HepG2 (cell line): ENCODE measurements around the gene CEP19. TPM values are rescaled to one million over a fixed set of nuclear protein-coding genes. Genes with fewer than 3 reads are reported as not detected.

Experiments
- ATF7 ChIP-seq, 2 experiments: fragments of 450-650 bp in 1 of 2; sonication (generic) in 1 of 2; formaldehyde crosslinking in 1 of 2; IDR thresholded peaks; 2 replicates each; pipeline versions ENCODE4 v1.4.0 to v1.6.1; 2016 to 2020; ENCODE audit warnings: antibody characterized with exemption in 1 of 2, mild to moderate bottlenecking in 1 of 2, missing genetic modification reagents in 1 of 2
- BORCS8-MEF2B ChIP-seq: sonication (generic); formaldehyde crosslinking; IDR thresholded peaks from 2 replicates; pipeline ENCODE4 v1.8.0; 2022; ENCODE audit warnings: mild to moderate bottlenecking, missing genetic modification reagents
- HCFC1 ChIP-seq: fragments of 150-350 bp; IDR thresholded peaks from 2 replicates; pipeline ENCODE4 v1.6.1; 2014; ENCODE audit warnings: low read depth, low read length
- KLF11 ChIP-seq: IDR thresholded peaks from 2 replicates; pipeline ENCODE4 v1.6.1; 2016; ENCODE audit warnings: missing compliant biosample characterization
- MAFK ChIP-seq, 2 experiments: IDR thresholded peaks in 1 of 2; conservative IDR thresholded peaks in 1 of 2; 2 replicates each; pipeline ENCODE4 v1.6.1; 2011; ENCODE audit warnings: improper control_type of control experiment in 2 of 2, low read length in 2 of 2
- NR2F6 ChIP-seq, 2 experiments: IDR thresholded peaks; 2 replicates each; pipeline ENCODE4 v1.6.1; 2016; ENCODE audit warnings: antibody characterized with exemption in 1 of 2, mild to moderate bottlenecking in 1 of 2
- PITX1 ChIP-seq: sonication (generic); formaldehyde crosslinking; IDR thresholded peaks from 2 replicates; pipeline ENCODE4 v1.5.1; 2020; ENCODE audit warnings: mild to moderate bottlenecking, missing genetic modification reagents
- RAD21 ChIP-seq: fragments of 450-650 bp; formaldehyde crosslinking; IDR thresholded peaks from 2 replicates; pipeline ENCODE4 v1.5.0; 2020; ENCODE audit warnings: mild to moderate bottlenecking
- SMAD1 ChIP-seq: sonication (generic); formaldehyde crosslinking; IDR thresholded peaks from 2 replicates; pipeline ENCODE4 v1.4.0; 2020; ENCODE audit warnings: missing genetic modification reagents, low read depth, mild to moderate bottlenecking, borderline replicate concordance
- SP5 ChIP-seq: IDR thresholded peaks from 2 replicates; pipeline ENCODE4 v1.6.1; 2016; ENCODE audit warnings: low read depth, borderline replicate concordance
- SPEN ChIP-seq: sonication (generic); formaldehyde crosslinking; IDR thresholded peaks from 2 replicates; pipeline ENCODE4 v1.5.1; 2020; ENCODE audit warnings: low read depth, mild to moderate bottlenecking, missing genetic modification reagents
- STAT5B ChIP-seq: sonication (generic); formaldehyde crosslinking; IDR thresholded peaks from 2 replicates; pipeline ENCODE4 v1.4.0; 2020; ENCODE audit warnings: missing genetic modification reagents
- TOE1 ChIP-seq: sonication (generic); formaldehyde crosslinking; IDR thresholded peaks from 2 replicates; pipeline ENCODE4 v1.4.0; 2020; ENCODE audit warnings: mild to moderate bottlenecking, missing genetic modification reagents
- ZNF274 ChIP-seq: sonication (generic); formaldehyde crosslinking; IDR thresholded peaks from 2 replicates; pipeline ENCODE4 v1.5.1; 2020; ENCODE audit warnings: mild to moderate bottlenecking, missing genetic modification reagents
- ZNF570 ChIP-seq: sonication (generic); formaldehyde crosslinking; IDR thresholded peaks from 2 replicates; pipeline ENCODE4 v1.4.0; 2020; ENCODE audit warnings: mild to moderate bottlenecking, missing genetic modification reagents, borderline replicate concordance
- ZNF674 ChIP-seq: sonication (generic); formaldehyde crosslinking; IDR thresholded peaks from 2 replicates; pipeline ENCODE4 v1.5.0; 2020; ENCODE audit warnings: low read depth, mild to moderate bottlenecking, missing genetic modification reagents
- ZNF766 ChIP-seq: sonication (generic); formaldehyde crosslinking; IDR thresholded peaks from 2 replicates; pipeline ENCODE4 v1.5.0; 2020; ENCODE audit warnings: missing genetic modification reagents, borderline replicate concordance
- polyA plus RNA-seq, 8 experiments: library from polyadenylated mRNA; depleted of rRNA in 3 of 8; stranded (reverse) in 7 of 8; unstranded in 1 of 8; fragments of >200 nt; fragmentation: Illumina TruSeq in 4 of 8; extraction: Trizol in 4 of 8; gene quantifications; 2 replicates each; pipeline versions ENCODE4 v1.2.1 to v1.2.3, GENCODE V29; 2011 to 2016; ENCODE audit warnings: low read depth in 4 of 8, missing spikeins in 1 of 8, mixed read lengths in 1 of 8; ENCODE audit not compliant: insufficient read depth in 1 of 8
- total RNA-seq, 5 experiments: library from RNA; depleted of rRNA; stranded (reverse); fragments of >200 nt; fragmentation: Illumina TruSeq; extraction: Trizol; gene quantifications; 2 replicates each; pipeline ENCODE4 v1.2.3, GENCODE V29; 2016; ENCODE audit warnings: low read depth in 1 of 5
- TF ChIP-seq, protein P1 (sequence below): sonication (generic); formaldehyde crosslinking; IDR thresholded peaks from 2 replicates; pipeline ENCODE4 v1.4.0; 2020; ENCODE audit warnings: missing genetic modification reagents, borderline replicate concordance
- TF ChIP-seq, protein P2 (sequence below): sonication (generic); formaldehyde crosslinking; IDR thresholded peaks from one replicate; pipeline ENCODE4 v1.5.1; 2020; ENCODE audit warnings: mild to moderate bottlenecking, missing genetic modification reagents; ENCODE audit errors: not compliant biosample characterization

CEP19 gene
- total and polyA plus RNA-seq, 2 of the 13 experiments (the other 11 are each of a cell fraction or from before 2014, with no cell fraction given) = 0.48 to 1.2 TPM

DNA sequence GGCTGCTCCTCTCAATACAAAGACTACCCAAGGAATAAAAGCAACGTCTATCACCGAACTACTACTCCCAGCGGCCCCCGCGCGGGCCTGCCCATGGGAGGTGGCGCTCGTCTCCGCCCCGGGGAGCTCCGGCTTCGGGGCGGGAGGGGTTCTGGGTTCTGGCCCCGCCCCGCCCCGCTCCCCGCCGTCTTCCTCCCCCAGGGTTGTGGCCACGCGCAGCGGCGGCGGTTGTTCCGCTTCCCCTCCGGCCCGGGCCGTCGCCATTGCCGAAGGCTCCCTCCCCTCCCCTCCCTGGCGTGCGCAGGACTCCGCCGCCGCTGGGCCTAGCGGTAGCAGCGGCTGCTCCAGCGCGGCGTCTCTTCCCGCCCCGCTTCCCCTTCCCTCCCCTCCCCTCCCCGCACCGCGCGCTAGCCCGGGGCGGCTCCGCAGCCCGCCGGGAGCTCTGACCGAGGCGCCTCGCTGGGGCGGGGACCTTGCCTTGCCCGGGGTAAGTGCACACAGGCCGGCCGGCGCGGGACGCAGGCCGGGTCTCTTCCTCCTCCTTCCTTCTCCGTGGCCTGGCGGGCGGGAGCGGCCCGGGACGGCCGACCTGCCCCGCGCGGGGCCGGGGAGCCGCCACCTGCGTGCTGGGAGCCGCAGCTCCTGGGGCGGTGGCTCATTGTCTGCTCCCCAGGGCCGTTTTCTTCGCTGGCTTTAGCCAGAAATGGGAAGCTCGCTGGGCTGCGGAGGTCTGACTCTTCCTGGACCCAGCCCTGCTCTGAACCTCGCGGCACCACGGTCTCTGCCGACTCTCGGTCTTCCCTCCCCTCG is 27.8 kb upstream of the CEP19 start, which contains the start of gene PAK2 (continued):
- TF ChIP-seq, protein P1, sequence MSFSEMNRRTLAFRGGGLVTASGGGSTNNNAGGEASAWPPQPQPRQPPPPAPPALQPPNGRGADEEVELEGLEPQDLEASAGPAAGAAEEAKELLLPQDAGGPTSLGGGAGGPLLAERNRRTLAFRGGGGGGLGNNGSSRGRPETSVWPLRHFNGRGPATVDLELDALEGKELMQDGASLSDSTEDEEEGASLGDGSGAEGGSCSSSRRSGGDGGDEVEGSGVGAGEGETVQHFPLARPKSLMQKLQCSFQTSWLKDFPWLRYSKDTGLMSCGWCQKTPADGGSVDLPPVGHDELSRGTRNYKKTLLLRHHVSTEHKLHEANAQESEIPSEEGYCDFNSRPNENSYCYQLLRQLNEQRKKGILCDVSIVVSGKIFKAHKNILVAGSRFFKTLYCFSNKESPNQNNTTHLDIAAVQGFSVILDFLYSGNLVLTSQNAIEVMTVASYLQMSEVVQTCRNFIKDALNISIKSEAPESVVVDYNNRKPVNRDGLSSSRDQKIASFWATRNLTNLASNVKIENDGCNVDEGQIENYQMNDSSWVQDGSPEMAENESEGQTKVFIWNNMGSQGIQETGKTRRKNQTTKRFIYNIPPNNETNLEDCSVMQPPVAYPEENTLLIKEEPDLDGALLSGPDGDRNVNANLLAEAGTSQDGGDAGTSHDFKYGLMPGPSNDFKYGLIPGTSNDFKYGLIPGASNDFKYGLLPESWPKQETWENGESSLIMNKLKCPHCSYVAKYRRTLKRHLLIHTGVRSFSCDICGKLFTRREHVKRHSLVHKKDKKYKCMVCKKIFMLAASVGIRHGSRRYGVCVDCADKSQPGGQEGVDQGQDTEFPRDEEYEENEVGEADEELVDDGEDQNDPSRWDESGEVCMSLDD (CRISPR knock-in tag) = peak; percentile 30; the same call in 1 of the 2 replicates
- TF ChIP-seq ATF7 (IDR thresholded peaks at IDR 0.05) (no peak), ATF7 (CRISPR knock-in tag; IDR thresholded peaks at IDR 0.05) (no peak), PITX1 (CRISPR knock-in tag) (no peak), KLF11 (CRISPR knock-in tag) (no peak), SPEN (CRISPR knock-in tag) (peak; percentile 23; the same call in 1 of the 2 replicates), ZNF766 (CRISPR knock-in tag) (0 out of 2 replicates have a peak, but pooled peaks have one; percentile 18), SMAD1 (CRISPR knock-in tag) (no peak), ZNF570 (CRISPR knock-in tag) (no peak), MAFK (conservative IDR thresholded peaks at IDR 0.05 in 1 of 2, IDR thresholded peaks at IDR 0.05 in 1 of 2; ENCODE audit: low read length in 2 of 2) (no peak), ZNF674 (CRISPR knock-in tag) (no peak), STAT5B (CRISPR knock-in tag) (no peak), ZNF274 (CRISPR knock-in tag) (no peak), BORCS8-MEF2B (CRISPR knock-in tag) (no peak), RAD21 (CRISPR knock-in tag) (no peak), HCFC1 (peak; percentile 79), SP5 (CRISPR knock-in tag) (peak; percentile 62; the same call in 1 of the 2 replicates), TOE1 (CRISPR knock-in tag) (no peak), NR2F6 (IDR thresholded peaks at IDR 0.05) (no peak), NR2F6 (CRISPR knock-in tag; IDR thresholded peaks at IDR 0.05) (no peak)
- TF ChIP-seq, protein P2, sequence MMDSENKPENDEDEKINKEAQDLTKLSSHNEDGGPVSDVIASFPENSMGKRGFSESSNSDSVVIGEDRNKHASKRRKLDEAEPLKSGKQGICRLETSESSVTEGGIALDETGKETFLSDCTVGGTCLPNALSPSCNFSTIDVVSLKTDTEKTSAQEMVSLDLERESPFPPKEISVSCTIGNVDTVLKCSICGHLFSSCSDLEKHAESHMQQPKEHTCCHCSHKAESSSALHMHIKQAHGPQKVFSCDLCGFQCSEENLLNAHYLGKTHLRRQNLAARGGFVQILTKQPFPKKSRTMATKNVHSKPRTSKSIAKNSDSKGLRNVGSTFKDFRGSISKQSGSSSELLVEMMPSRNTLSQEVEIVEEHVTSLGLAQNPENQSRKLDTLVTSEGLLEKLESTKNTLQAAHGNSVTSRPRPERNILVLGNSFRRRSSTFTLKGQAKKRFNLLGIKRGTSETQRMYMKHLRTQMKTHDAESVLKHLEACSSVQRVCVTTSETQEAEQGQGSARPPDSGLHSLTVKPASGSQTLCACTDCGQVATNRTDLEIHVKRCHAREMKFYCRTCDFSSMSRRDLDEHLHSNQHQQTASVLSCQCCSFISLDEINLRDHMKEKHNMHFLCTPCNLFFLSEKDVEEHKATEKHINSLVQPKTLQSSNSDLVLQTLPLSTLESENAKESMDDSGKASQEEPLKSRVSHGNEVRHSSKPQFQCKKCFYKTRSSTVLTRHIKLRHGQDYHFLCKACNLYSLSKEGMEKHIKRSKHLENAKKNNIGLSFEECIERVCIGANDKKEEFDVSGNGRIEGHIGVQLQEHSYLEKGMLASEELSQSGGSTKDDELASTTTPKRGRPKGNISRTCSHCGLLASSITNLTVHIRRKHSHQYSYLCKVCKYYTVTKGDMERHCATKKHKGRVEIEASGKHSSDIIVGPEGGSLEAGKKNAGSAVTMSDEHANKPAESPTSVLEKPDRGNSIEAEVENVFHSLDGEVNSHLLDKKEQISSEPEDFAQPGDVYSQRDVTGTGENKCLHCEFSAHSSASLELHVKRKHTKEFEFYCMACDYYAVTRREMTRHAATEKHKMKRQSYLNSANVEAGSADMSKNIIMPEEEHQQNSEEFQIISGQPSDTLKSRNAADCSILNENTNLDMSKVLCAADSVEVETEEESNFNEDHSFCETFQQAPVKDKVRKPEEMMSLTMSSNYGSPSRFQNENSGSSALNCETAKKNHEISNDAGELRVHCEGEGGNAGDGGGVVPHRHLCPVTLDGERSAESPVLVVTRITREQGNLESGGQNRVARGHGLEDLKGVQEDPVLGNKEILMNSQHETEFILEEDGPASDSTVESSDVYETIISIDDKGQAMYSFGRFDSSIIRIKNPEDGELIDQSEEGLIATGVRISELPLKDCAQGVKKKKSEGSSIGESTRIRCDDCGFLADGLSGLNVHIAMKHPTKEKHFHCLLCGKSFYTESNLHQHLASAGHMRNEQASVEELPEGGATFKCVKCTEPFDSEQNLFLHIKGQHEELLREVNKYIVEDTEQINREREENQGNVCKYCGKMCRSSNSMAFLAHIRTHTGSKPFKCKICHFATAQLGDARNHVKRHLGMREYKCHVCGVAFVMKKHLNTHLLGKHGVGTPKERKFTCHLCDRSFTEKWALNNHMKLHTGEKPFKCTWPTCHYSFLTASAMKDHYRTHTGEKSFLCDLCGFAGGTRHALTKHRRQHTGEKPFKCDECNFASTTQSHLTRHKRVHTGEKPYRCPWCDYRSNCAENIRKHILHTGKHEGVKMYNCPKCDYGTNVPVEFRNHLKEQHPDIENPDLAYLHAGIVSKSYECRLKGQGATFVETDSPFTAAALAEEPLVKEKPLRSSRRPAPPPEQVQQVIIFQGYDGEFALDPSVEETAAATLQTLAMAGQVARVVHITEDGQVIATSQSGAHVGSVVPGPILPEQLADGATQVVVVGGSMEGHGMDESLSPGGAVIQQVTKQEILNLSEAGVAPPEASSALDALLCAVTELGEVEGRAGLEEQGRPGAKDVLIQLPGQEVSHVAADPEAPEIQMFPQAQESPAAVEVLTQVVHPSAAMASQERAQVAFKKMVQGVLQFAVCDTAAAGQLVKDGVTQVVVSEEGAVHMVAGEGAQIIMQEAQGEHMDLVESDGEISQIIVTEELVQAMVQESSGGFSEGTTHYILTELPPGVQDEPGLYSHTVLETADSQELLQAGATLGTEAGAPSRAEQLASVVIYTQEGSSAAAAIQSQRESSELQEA = peak; percentile 35
